HG02981 (cell line): ENCODE data around the gene CCIN.
A peak's percentile ranks its signal among the peaks of the same experiment; 100 is the strongest.
"Not testable (repeated sequence)": the region's sequence is repeated elsewhere in the genome, so short reads cannot be mapped to it uniquely, and the experiment has no call there.

ENCODE experiments used
- ATAC-seq: cut with Tn5 transposase; IDR thresholded peaks from one replicate; pipeline ENCODE4 v1.9.1; 2021; ENCODE audit warnings: mild to moderate bottlenecking, moderate library complexity; ENCODE audit not compliant: unreplicated experiment

Gene CCIN

DNA sequence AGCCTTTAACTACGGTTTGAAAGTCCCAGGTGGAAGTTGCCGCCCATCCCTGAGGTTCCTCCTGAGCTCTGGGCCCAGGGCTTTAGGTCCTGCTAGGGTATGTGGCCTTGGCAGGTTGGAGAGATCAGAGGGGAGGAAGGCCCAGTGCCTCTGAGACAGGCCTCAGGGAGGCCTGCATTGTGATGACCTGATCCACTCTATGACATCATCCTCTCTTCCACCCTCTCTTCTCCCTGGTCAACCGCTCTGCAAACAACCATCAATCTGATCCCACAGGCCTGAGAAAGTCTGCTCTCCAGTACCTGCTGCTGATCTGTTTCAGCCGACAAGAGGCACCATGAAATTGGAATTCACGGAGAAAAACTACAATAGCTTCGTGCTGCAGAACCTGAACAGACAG lies at the start of gene CCIN:
TSS of gene CCIN (plus strand) at position 223 of the 400 bp plus-strand sequence. CDS start at position 338, 115 bp downstream.
- ATAC-seq: no peak

DNA sequence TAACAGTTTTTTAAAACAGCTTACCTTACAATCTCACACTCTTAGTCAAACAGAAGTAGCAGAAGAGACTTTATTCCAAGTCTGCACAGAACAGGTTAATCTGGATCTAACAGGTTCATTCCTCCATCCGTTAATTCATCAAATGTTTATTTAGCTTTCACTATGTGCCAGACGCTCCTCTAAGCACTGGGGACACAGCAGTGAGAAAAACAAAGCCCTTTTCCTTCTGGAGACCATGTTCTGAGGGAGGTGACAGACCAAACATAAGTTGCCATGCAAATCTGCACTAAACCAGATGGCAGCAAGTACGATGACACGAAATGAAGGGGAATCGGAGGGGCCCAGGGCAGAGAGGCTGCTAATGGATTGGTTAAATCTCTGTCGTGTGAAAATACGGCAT lies 49.7 kb upstream of the CCIN start:
- ATAC-seq: no peak

DNA sequence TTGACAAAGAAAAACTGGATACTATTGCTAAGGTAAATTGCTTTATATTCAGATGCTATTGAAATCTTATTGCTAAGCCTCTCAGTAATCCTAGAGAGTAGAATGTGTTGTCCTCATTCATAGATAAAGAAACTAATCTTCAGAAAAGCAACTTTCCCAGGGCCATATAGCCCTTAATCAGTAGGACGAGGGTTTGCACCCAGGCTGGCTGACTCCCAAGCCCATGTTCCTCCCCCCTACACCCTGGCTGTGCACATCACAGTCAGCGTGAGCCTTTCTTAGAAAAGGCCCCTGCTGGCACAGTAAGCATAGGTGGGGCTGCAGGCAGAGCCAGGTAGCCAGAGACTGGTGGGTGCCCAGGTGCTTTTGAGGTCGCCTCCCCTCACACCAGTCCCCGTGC lies 48.5 kb upstream of the CCIN start:
- no peak for ATAC-seq

DNA sequence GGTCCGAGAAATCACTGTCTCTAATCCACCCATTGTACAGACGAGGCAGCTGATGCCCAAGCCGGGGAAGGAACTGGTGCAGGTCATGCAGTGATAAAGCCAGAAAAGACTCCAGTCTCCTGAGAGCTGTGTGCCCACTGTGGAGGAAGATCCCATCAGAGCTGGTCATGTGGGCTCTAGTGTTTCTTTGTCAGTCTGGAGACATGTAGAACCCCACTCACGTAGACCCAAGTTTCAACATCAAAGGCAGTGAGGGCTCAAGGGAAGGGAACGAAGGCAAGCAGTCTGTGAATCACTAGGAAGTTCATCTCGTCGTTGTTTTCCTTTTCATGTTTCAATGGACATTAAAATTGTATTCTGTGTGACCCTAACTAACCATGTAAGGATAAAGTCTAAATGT lies 47.2 kb upstream of the CCIN start:
- ATAC-seq: no peak

DNA sequence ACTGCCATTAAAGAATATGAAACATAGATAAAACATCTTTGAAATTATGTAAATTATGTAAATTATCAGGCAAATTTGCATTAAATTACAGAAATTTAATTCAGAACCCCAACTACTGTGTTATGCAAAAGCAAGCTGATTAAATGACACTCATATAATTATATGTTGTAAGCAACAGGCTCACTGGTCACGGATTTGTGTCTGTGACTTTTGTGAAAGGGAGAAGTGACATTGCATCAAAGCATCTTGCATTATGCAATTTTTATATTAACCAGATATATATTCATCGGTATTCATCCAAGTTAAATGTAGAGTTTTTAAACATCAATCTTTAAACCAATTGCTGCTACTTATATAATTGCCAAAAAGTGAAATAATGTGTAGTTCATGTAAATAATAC lies 45.7 kb upstream of the CCIN start:
- ATAC-seq: no peak

DNA sequence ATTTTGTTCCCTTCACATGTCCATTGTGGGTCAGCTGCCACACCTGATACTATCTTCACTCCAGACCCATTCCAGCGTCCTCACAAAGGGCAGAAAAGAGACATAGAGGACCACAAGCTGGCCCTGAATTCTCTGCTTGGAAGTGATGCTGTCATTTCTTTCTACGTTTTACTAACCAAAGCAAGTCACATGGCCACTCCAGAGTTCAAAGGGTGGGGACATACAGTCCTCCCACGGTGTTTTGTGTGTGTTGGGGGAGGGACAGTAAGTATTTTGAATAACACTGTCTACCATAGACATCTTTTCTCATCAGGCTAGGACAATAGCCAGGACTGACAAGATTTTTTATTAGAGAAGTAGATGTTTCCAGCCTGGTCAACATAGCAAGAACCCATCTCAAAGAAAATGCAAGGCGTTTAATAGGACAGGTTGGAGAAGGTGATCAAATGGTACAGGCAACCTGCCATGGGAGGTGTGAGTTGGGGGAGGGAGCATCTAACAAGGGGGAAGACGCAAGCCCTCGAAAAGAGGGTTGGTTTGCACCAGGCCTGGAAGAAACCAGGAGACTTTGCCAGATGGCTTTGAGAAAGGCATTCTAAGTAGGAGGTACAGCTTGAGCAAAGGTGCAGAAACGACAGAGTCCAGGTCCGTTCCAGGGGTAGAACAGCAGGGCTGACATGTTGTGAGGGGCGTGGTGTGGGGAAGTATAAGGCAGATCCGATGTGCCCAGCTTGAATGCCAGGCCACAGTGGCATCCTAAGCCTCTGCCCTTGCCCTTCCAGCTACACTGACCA lies 43.9 kb upstream of the CCIN start:
- no peak for ATAC-seq

DNA sequence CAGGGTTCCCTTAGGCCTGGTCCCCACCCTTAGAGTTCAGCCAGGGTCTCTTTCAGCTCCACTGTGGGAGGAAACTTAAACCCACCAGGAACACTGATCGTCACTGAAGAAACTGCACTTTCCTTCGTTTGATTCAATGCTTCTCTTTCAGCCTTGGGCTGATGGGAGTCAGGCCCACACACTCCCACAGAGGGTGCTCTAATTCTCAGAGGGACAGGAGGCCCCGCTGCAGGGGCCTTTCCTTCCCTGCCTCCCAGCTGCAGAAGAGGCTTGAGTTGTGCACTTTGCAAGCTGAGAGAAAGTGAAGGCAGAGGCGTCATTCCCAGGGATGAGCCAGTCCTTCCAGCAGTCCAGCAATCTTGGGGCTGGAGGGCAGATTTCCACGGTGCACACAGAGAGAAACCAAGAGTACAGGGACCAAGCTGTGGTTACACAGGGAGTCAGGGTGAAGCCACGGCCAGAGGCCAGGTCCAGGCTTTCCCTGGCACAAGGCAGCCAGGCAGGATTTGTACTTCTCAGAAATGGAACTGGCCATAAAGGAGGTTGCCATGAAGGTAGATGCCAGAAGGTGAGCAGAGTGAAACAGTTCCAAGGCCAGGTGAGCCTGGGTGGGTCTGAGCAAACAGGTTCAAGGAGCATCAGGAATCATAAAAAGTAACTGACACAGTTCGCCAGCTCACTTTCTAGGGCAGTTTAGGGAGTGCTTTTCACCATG lies 43.0 kb upstream of the CCIN start:
- ATAC-seq: no peak

DNA sequence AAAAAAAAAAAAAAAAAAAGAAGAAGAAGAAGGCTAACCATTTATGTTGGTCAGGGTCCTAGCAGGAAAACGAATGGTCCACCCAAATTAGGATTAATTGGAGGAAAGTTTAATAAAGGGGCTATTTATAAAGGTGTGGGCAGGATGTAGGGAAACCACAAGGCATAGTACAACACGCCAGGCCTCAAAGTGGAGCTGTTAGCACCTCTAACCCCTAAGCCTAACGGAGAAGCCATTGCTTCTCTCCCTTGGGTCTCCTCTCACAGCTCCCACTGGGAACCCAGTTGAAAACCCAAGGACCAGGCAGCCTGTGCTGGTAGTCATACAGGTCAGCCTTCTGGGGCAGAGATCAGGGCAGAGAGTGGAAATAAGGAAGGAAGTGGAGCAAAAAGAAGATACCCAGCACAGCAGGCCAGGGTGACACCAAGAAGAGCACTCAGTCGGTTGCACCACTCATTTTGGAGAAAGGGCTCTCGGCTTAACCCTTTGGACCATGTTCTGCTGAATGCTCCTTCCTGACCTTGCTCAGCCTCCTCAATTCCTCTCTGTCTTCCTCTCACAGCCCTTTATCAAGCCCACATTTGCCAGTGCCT lies 41.4 kb upstream of the CCIN start:
- no peak for ATAC-seq

DNA sequence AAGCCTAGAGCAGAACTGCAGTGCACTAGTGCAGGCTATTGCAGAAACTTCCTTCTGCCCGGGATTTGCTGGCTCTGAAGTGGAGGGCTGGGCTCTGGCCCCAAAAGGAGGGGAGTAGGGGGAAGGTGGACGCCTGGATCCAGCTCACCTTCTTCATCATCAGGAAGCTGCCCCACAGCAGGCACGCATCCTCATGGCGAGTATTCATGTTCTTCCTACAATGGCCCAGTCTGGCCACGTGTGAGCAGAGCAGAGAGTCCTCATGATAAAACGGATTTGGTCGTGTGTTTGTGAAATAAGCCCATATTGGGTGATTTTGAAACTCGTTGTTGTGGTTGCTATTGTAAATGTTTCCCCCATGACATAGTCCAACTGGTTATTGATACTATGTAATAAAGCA lies 40.8 kb upstream of the CCIN start:
- no peak for ATAC-seq

DNA sequence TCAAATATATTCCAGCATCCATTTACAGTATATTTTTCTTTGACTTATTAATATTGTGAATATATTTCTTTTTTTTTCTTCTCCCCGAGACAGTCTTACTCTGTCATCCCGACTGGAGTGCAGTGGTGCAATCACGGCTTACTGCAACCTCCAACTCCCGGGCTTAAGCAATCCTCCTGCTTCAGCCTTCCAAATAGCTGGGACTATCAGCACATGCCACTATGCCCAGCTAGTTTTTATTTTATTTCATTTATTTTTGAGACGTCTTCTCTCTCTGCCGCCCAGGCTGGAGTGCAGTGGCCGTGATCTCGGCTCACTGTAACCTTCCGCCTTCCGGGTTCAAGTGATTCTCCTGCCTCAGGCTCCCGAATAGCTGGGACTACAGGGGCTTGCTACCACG lies 40.0 kb upstream of the CCIN start:
- no peak for ATAC-seq

DNA sequence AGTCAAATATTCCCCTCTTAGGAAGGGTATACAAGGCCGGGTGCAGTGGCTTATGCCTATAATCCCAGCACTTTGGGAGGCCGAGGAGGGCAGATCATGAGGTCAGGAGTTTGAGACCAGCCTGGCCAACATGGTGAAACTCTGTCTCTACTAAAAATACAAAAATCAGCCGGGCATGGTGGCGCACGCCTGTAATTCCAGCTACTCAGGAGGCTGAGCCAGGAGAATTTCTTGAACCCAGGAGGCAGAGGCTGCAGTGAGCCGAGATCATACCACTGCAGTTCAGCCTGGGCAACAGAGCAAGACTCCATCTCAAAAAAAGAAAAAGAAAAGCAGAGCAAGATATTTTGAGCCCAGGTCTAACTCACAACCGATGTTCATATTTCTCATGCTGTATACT lies 37.5 kb upstream of the CCIN start:
- not testable (repeated sequence) for ATAC-seq

DNA sequence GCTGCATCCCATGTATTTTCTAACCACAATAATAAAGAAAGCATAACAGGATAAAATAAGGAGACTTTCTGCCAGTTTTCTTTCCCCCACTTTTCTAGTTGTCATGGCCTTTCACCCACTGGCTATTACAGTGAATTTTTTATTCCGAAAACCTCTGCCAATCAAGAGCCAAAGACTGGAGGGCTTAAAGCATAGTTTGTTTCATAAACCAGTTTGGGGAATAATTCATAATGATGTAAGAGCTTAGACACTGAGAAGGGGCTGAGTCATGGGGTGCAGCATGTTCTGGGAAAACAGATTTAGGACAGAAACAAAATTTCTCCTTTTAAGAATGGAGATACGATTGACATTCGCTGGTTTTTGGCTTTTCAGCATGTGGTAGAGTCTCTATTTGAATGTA lies 37.1 kb upstream of the CCIN start:
- no peak for ATAC-seq

DNA sequence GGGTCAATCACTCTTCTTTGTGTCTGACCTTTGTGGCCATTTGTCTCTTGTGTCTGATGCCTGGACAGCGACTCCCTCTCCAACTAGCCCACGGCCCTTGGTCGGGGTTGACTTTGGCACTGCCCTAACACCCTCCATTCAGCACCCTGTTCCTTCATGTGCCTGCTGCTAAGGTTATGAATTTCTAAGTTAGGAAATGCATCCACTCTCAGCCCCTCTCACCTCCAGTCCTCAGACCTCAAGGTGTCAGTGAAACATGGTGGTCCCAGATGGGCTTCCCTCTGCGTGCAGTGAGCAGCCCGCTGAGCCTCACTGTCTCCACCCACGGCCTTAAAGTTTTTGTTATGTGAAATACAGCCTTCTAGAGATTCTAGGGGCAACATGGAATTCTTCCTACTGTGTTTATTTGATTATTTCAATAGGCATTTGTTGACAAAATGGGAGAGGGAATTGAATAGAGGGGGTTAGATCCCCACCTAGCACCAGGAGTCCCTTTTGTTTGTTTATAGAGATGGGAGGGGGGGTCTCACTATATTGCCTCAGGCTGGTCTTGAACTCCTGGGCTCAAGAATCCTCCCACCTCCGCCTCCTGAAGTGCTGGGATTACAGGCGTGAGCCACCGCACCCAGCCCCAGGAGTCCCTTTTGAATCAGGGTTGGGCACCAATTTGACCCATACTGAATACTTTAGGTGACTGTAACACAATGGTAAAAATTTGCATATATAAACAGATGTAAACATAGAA lies 34.3 kb upstream of the CCIN start:
- ATAC-seq: no peak

DNA sequence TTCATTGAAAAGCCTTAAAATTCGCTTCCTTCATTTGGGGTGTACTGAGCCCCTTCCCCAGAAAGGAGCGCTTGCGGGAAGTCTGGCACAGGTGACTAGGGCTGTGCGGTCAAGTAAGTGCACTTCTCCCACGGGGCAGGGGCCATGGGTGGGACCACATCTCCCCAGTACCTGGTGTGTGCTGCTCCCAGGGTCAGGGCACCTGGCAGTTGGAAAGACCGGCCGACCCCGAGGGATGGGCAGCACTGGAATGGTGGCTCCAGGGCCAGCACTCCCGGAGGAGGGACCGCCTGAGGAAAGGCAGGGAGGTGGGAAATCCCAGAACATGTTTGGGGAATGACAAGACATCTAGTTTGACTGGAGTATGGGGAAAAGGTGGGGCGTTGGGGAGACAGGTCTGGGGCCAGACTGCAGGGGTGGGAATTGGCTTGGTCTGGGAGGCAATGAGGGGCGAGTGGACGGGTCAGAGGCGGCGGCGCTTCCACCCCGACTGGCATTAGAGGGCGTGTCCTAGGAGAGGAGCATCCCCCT lies 33.4 kb upstream of the CCIN start:
- ATAC-seq: no peak

DNA sequence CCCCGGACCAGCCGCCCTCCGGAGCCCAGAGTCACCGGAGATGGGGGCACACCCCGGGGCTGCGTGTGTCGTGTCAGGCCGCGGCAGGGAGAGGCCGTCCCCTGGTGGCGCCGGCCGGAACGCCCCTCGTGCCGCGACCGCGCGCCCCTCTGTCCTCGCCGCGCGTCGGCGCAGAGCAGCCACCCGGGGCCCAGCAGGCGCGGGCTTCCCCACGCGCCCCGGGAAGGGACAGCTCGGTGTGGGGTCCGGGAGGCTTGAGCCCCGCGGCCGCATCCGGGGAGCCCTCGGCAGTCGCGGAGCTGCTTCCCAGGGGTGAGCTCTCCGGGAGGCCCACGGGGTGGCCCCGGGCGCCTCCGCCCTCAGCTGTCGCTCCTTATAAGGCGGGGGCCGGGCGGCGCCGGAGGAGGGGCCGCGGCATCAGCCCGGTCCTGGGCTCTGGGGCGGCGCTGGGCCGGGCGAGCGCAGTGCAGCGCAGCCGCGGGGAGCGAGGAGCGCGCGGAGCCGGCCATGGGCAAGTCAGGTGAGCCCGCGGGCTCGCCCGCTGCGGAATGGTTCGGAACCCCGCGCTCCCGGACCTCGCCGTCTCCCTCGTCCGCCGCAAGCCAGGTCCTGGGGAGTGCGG lies 32.8 kb upstream of the CCIN start, which contains the start of gene GLIPR2:
TSS of gene GLIPR2 (plus strand) at position 462 of the 622 bp plus-strand sequence. CDS start at position 508, 46 bp downstream.
- ATAC-seq: peak; percentile 88

DNA sequence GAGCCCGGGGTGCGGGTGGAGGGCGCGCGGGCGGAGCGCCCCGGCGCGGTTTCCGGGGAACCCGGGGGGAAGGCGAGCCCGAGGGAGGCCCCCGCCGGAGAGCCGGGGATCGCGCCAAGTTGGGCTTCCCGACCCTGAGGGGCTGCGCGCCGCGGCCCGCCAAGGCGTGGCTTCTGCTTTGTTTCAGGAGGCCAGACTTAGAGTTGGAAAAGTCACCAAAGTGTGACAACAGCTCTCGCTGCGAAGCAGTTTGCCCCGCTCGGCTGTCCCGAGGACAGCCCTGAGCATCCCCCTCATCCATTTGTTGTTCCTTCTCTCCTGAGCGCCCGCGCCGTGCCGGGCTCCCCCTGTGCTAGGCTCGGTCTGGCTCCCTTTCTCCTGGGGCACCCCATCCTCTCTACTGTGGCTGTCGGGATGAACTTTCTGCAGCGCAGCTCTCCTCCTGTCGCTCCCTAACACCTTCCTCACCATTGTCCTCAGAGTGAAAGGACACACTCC lies 32.2 kb upstream of the CCIN start:
- peak; percentile 10 for ATAC-seq

DNA sequence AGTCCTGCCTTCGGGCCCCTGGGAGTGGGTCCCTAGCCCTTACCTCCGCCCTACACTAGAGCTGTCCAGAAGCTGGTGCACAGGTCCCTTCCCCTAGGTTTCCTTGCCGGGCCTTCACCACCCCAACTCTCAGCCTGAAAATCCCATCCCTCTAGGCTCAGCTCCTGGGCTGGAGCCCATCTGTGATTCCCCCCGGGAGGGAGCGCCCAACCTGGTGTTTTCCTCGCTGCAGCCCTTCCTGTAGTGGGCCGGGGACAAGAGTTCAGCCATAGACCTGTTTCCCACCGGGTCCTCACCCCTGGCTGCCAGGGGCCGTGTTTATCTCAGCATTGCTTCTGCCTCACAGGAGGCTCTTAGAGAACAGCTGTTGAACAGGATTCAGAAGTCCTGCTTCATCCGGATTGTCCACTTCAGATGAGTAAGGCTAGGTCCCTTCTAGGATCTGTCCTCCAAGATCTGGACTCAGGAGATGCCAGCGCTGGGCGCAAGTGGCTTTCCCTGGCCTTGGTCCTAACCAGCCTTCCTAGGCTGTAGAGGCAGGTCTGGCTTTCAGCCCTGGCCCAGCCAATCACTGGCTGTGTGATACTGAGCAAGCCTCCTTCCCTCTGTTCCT lies 31.7 kb upstream of the CCIN start:
- ATAC-seq: no peak

DNA sequence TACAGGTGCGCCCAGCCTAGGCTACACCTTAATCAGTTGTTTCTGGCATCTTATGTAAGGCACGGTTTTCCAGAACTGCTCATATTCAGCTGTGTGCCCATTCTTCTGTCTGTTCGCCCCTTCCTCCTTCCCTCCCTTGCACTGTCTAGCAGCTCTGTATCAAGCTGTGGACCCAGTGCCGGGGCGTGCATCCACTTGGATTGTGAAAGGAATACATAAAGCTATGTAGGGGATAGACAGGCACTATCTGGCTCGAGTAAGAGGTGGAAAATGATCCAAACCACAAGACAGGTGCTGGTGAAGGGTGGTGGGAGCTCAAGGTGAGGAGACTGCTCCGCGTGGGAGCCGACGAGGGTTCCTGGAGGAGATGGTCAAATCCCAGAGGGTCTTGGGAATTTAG lies 30.7 kb upstream of the CCIN start:
- no peak for ATAC-seq

DNA sequence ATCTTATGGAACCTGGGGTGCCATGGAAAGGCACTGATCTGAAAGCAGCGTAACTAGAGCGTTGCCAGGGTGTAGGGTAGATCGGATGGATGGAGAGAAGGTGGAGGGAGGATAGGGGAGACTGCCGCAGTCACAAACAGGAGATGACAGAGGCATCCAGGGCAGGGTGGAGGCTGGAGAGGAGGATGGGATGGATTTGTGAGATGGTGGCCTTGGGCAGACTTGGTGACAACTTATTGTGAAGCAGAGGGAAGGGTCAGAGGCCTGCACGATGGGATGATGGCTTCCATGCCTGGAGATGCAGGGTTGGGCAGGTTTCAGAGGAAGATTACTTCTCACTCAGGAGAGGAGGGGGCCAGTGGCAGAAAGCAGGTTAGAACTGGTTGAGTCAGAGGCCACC lies 30.3 kb upstream of the CCIN start:
- no peak for ATAC-seq
